HG02840 (cell line): ENCODE measurements around the gene HYKK.
"Not testable (repeated sequence)": the region's sequence is repeated elsewhere in the genome, so short reads cannot be mapped to it uniquely, and the experiment has no call there.

Experiments
- ATAC-seq: cut with Tn5 transposase; IDR thresholded peaks from one replicate; pipeline ENCODE4 v1.9.1; 2021; ENCODE audit warnings: mild to moderate bottlenecking, moderate library complexity, moderate number of reproducible peaks; ENCODE audit not compliant: unreplicated experiment, low FRiP score

The HYKK gene

GRCh38 chr15:78506971-78507830, at the start of gene HYKK:
TSS of gene HYKK (plus strand) at chr15:78507577. CDS start at chr15:78513089, 5,512 bp downstream.
- ATAC-seq = peak; percentile 78

GRCh38 chr15:78460737-78461136, 46.6 kb upstream of the HYKK start:
- no peak for ATAC-seq

GRCh38 chr15:78461171-78461888, 46.0 kb upstream of the HYKK start:
- ATAC-seq = no peak

GRCh38 chr15:78469031-78469430, 38.3 kb upstream of the HYKK start:
- no peak for ATAC-seq

GRCh38 chr15:78477295-78477694, 30.1 kb upstream of the HYKK start:
- ATAC-seq = no peak

- ATAC-seq = no peak
These were observed 27.7 kb upstream of the HYKK start for GRCh38 chr15:78479650-78480049.

- no peak for ATAC-seq
These were observed 25.5 kb upstream of the HYKK start for GRCh38 chr15:78481917-78482316.

- ATAC-seq = no peak
These were observed 14.5 kb upstream of the HYKK start for GRCh38 chr15:78492872-78493271.

- ATAC-seq = no peak
These were observed 5.5 kb upstream of the HYKK start for GRCh38 chr15:78501857-78502256.

- no peak for ATAC-seq
These were observed 4.7 kb upstream of the HYKK start for GRCh38 chr15:78502641-78503040.

- ATAC-seq = peak; percentile 31
These were observed 419 bp downstream of the HYKK start for GRCh38 chr15:78507831-78508160.

- no peak for ATAC-seq
These were observed 895 bp downstream of the HYKK start for GRCh38 chr15:78508272-78508671.

- no peak for ATAC-seq
These were observed 2.4 kb downstream of the HYKK start for GRCh38 chr15:78509726-78510312.

GRCh38 chr15:78520035-78520434, 12.7 kb downstream of the HYKK start:
- ATAC-seq = not testable (repeated sequence)

GRCh38 chr15:78524230-78524629, 16.9 kb downstream of the HYKK start:
- ATAC-seq = no peak

GRCh38 chr15:78527325-78527724, 19.9 kb downstream of the HYKK start:
- ATAC-seq = no peak

GRCh38 chr15:78533331-78533730, 26.0 kb downstream of the HYKK start:
- ATAC-seq = no peak

- no peak for ATAC-seq
These were observed 28.8 kb downstream of the HYKK start for GRCh38 chr15:78536134-78536533.

GRCh38 chr15:78537266-78537905, 30.0 kb downstream of the HYKK start:
- no peak for ATAC-seq

GRCh38 chr15:78538358-78538757, 31.0 kb downstream of the HYKK start:
- ATAC-seq = no peak
